AG09309 (cell line): ENCODE data around the gene GNAZ.

ENCODE experiments used
- DNase-seq: peaks from one replicate; pipeline ENCODE4 v3.0.0-alpha.2; 2010; ENCODE audit warnings: low read depth
- H3K4me3 ChIP-seq: 2 replicates; pipeline ENCODE4 v1.5.1; 2011; ENCODE audit warnings: mild to moderate bottlenecking, low read depth, low read length, moderate library complexity; ENCODE audit not compliant: control insufficient read depth
- TF ChIP-seq, protein P1 (sequence below): IDR thresholded peaks from 2 replicates; pipeline ENCODE4 v1.5.1; 2011; ENCODE audit warnings: mild to moderate bottlenecking, low read depth, low read length, inconsistent platforms; ENCODE audit not compliant: insufficient read depth, control insufficient read depth; ENCODE audit errors: missing control alignments

The GNAZ gene

DNA sequence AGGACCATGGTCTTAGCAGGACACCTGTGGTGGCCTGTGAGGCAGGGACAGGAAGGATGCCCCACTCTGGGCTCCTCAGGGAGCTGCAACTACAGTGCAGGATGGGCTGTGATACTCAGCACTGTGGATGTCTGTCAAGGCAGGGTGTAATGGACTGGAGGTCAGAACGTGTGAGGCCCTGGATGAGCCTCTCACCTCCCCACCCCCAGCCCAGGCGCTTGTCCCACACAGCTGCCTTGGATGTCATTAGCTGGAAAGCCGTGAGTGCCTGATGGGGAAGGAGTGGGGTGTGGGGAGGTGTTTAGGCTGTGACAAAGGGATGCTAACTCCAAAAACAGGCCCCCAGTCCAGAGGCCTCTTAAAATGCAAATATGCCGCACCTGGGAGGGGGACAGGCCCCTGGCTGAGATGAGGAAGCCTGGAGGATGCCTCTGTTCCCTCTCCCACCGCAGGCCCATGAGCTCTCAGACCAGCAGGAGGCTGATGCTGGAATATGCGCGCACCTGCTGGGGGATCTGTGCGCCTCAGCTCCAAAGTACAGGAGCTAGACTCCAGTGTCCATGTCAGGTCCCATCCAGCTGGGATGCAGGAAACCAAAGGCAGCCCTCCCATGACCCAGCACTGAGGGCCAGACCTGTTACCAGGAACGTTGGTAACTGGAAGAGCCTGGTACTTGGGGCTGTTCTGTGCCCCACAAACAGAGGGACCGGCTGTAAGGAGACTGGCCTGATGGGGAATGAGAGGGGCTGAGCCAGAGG lies 46.4 kb downstream of the GNAZ start:
- TF ChIP-seq, protein P1, sequence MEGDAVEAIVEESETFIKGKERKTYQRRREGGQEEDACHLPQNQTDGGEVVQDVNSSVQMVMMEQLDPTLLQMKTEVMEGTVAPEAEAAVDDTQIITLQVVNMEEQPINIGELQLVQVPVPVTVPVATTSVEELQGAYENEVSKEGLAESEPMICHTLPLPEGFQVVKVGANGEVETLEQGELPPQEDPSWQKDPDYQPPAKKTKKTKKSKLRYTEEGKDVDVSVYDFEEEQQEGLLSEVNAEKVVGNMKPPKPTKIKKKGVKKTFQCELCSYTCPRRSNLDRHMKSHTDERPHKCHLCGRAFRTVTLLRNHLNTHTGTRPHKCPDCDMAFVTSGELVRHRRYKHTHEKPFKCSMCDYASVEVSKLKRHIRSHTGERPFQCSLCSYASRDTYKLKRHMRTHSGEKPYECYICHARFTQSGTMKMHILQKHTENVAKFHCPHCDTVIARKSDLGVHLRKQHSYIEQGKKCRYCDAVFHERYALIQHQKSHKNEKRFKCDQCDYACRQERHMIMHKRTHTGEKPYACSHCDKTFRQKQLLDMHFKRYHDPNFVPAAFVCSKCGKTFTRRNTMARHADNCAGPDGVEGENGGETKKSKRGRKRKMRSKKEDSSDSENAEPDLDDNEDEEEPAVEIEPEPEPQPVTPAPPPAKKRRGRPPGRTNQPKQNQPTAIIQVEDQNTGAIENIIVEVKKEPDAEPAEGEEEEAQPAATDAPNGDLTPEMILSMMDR, result no peak
- no peak overlapping the region for H3K4me3 ChIP-seq
- DNase-seq, result no peak

DNA sequence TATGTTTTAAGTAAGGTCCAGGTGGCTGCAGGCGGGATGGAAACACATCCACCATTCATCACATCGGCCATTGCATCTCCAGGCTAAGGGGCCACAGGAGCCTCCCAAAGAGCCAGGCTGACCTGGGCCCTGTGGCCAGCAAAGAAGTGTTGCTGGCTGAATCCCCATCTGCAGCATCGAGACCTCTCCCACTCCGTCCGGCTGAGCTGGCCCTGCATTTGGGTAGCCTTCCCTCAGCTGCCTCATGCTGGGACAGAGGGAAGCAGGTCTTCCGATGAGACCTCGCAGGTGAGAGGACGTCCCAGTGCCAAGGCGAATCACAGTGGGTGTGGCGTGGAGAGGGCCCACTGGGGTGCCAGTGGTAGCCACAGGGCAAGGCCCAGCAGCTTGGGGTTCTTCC lies 47.0 kb downstream of the GNAZ start:
- H3K4me3 ChIP-seq, result no peak overlapping the region
- TF ChIP-seq, protein P1, result no peak
- DNase-seq, result no peak

DNA sequence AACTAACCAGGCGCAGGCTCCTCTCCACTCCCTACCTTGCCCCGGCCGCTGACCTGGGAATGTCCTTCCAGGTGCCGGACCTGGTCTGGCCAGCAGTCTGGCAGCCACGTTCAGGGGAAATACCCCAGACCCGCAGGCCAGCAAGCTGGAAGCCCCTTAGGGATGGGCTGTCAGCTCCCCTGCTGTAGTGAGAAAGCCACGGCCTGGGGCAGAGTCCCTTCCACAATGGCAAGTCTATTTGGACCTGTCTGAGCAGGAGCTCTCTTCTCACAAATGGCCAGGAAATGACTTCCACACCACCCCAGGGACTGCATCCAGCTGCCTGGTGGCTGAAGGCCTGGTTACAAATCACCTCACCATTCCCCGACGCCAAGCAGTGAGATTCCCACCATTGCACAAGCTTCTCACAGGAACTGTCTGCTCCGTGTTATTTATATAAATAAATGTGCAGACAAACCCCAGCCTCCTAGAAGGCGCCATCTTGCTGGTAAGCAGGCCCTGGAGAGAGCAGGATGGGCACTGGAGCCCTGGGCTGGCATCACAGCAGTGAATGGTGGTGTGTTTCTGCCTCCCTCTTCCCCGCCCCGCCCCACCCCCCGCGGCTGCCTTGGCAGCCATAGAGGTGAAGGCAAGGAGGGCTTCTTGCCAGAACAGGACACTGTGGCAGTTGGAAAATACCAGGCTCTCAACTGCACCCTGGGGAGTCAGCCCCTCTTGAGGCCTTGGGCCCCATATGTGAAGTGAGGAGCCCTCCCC lies 47.8 kb downstream of the GNAZ start:
- no peak for DNase-seq
- TF ChIP-seq, protein P1, result no peak
- H3K4me3 ChIP-seq, result no peak overlapping the region

DNA sequence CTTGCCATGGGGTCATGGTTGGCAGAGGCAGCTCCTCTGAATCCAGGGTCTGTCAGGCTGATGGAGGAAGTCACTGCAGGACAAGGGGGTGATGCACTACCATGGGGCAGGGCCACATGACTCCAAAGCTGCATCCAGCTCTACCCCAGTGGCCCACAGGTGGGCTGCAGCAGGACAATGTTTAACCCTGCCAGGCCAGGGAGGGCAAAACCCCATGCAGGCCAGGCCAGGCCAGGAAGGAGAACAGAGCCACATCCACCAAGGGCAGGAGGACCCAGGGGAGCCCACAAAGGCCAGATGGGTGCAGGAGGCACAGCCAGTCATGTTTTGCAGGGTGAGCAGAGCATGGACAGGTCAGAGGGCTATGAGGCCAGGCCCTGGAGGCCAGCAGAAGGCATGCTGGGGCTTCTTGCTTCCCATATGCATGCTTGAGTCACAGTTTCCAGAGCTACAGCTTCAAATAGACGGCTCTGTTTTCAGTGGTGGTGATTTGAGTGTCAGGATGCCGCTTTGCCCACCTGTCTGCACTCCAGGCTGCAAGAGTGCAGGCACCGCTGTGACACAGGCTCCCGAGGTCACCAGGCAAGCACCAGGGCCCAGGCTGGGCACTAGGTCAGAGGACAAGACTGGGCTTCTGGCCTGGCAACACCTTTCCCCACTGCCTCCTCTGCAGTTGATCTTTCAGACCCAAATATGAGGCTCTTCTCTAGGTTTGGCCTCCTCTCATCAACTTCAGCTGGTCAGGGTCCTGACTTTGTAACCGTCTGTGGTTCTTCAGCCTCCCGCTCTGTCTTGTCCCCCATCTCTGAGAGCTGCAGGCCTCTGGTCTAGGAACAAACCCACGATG lies 48.6 kb downstream of the GNAZ start:
- no peak overlapping the region for H3K4me3 ChIP-seq
- no peak for DNase-seq
- TF ChIP-seq, protein P1, result no peak

DNA sequence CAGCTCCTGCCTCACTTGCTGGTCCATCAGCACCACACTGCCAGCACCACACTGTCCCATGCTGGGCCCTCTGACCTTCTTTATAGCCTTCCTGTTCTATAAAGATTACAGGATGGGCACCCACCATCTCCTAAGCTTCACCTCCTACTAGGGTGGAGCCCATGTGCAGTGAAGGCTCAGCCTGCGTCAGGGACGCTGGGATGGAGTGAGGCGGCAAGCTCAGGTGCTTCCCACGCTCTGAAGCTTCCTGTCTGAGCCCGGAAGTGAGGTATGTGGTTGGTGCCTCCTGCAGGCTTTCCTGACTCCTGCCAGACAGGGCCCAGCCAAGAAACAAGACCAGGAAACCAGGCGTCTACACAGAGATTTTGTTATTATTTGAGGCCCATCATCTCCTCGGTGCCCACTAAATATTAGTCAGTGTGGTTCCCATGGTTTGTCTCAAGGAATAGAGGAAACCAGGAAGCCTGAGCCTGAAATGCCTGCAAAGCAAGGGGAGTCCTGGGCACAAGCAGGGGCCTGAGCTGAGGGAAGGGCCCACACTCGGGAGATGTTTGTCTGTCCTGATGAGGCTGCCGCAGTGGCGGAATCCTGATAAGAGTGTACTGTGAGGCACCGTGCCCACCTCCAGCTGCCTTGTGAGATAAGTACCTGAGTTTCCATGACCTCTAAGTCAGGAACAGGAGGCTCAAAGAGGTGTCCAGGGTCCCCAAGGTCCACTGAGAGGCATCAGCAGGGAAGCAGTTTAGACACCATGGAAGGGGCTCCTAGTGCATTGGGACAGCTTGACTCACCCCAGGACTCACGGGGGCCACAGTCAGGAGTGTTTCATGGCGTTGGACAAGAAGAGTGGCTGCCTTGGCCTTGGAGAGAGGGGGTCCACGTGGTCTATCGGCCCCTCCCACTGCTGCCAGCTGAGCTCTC lies 49.4 kb downstream of the GNAZ start:
- TF ChIP-seq, protein P1, result no peak
- no peak for DNase-seq
- no peak overlapping the region for H3K4me3 ChIP-seq
